H9 (cell line): Measurements from ENCODE around the gene SMTN. TPM values are rescaled to one million over a fixed set of nuclear protein-coding genes. Genes with fewer than 3 reads are reported as not detected.

Experiments
- DNase-seq: peaks from one replicate; pipeline ENCODE4 v3.0.0-alpha.2; 2017
- H2AFZ ChIP-seq: one replicate; pipeline ENCODE4 v1.6.1; 2013; ENCODE audit warnings: mild to moderate bottlenecking, low read length, control low read depth, moderate library complexity
- H2AK5ac ChIP-seq: 2 replicates; pipeline ENCODE4 v1.6.1; 2013; ENCODE audit warnings: low read length, control low read depth, mixed read lengths; ENCODE audit not compliant: insufficient read length
- H2BK120ac ChIP-seq: one replicate; pipeline ENCODE4 v1.6.1; 2013; ENCODE audit warnings: low read depth, mild to moderate bottlenecking, low read length, control low read depth, inconsistent platforms; ENCODE audit not compliant: poor library complexity, severe bottlenecking
- H2BK12ac ChIP-seq: 2 replicates; pipeline ENCODE4 v1.6.1; 2013; ENCODE audit warnings: low read length, control low read depth, mixed read lengths, low read depth; ENCODE audit not compliant: insufficient read length
- H2BK15ac ChIP-seq: 2 replicates; pipeline ENCODE4 v1.6.1; 2013; ENCODE audit warnings: low read depth, low read length, control low read depth
- H2BK20ac ChIP-seq: one replicate; pipeline ENCODE4 v1.6.1; 2013; ENCODE audit warnings: low read depth, mild to moderate bottlenecking, low read length, control low read depth, inconsistent platforms; ENCODE audit not compliant: poor library complexity, severe bottlenecking
- H2BK5ac ChIP-seq: 2 replicates; pipeline ENCODE4 v1.6.1; 2013; ENCODE audit warnings: low read length, control low read depth, mixed read lengths; ENCODE audit not compliant: insufficient read length
- H3K14ac ChIP-seq: 2 replicates; pipeline ENCODE4 v1.6.1; 2013; ENCODE audit warnings: low read length, control low read depth; ENCODE audit not compliant: insufficient read depth
- H3K18ac ChIP-seq: 2 replicates; pipeline ENCODE4 v1.6.1; 2013; ENCODE audit warnings: low read depth, mild to moderate bottlenecking, mixed read lengths, low read length, control low read depth; ENCODE audit not compliant: insufficient read length
- H3K23ac ChIP-seq: 2 replicates; pipeline ENCODE4 v1.6.1; 2013; ENCODE audit warnings: low read length, control low read depth, mixed read lengths, low read depth; ENCODE audit not compliant: insufficient read length
- H3K23me2 ChIP-seq: 2 replicates; pipeline ENCODE4 v1.6.1; 2013; ENCODE audit warnings: low read depth, mild to moderate bottlenecking, mixed read lengths, low read length, control low read depth; ENCODE audit not compliant: insufficient read length, poor library complexity, severe bottlenecking
- H3K27ac ChIP-seq: 2 replicates; pipeline ENCODE4 v1.5.1; 2013; ENCODE audit warnings: low read length, control low read depth, mixed read lengths, low read depth; ENCODE audit not compliant: insufficient read length
- H3K27me3 ChIP-seq: 2 replicates; pipeline ENCODE4 v1.6.1; 2013; ENCODE audit warnings: low read length, control low read depth, inconsistent platforms; ENCODE audit not compliant: insufficient read depth
- H3K4ac ChIP-seq: 2 replicates; pipeline ENCODE4 v1.6.1; 2013; ENCODE audit warnings: low read depth, mild to moderate bottlenecking, control low read depth, inconsistent platforms, low read length, moderate library complexity
- H3K4me1 ChIP-seq: 2 replicates; pipeline ENCODE4 v1.6.1; 2013; ENCODE audit warnings: low read length, control low read depth, inconsistent platforms; ENCODE audit not compliant: insufficient read depth
- H3K4me2 ChIP-seq: 2 replicates; pipeline ENCODE4 v1.6.1; 2013; ENCODE audit warnings: low read length, control low read depth, mixed read lengths; ENCODE audit not compliant: insufficient read length, insufficient read depth
- H3K56ac ChIP-seq: 2 replicates; pipeline ENCODE4 v1.6.1; 2013; ENCODE audit warnings: low read depth, mild to moderate bottlenecking, mixed read lengths, low read length, control low read depth; ENCODE audit not compliant: insufficient read length
- H3K79me1 ChIP-seq: 2 replicates; pipeline ENCODE4 v1.6.1; 2013; ENCODE audit warnings: low read depth, mild to moderate bottlenecking, moderate library complexity, low read length, control low read depth, inconsistent platforms; ENCODE audit not compliant: insufficient read depth, poor library complexity, severe bottlenecking
- H3K79me2 ChIP-seq: 2 replicates; pipeline ENCODE4 v1.6.1; 2013; ENCODE audit warnings: low read length, control low read depth, inconsistent platforms; ENCODE audit not compliant: insufficient read depth
- H3K9ac ChIP-seq: 2 replicates; pipeline ENCODE4 v1.6.1; 2013; ENCODE audit warnings: low read length, control low read depth, mixed read lengths; ENCODE audit not compliant: insufficient read length; ENCODE audit errors: extremely low read depth
- H3K9me3 ChIP-seq: one replicate; pipeline ENCODE4 v1.6.1; 2013; ENCODE audit warnings: low read depth, low read length, inconsistent platforms; ENCODE audit not compliant: control insufficient read depth
- H3T11ph ChIP-seq: one replicate; pipeline ENCODE4 v1.6.1; 2013; ENCODE audit warnings: mild to moderate bottlenecking, low read length, control low read depth, inconsistent platforms
- H4K20me1 ChIP-seq: one replicate; pipeline ENCODE4 v1.6.1; 2013; ENCODE audit not compliant: control insufficient read depth, insufficient read length, insufficient read depth
- H4K5ac ChIP-seq: 2 replicates; pipeline ENCODE4 v1.6.1; 2013; ENCODE audit warnings: low read depth, mild to moderate bottlenecking, mixed read lengths, low read length, control low read depth; ENCODE audit not compliant: insufficient read length
- H4K8ac ChIP-seq: replicated peaks from 2 replicates; pipeline ENCODE4 v1.6.1; 2013; ENCODE audit warnings: low read length, control low read depth, mixed read lengths, low read depth; ENCODE audit not compliant: insufficient read length
- H4K91ac ChIP-seq: 2 replicates; pipeline ENCODE4 v1.6.1; 2013; ENCODE audit warnings: low read depth, mild to moderate bottlenecking, moderate library complexity, mixed read lengths, low read length, control low read depth; ENCODE audit not compliant: insufficient read length
- H3K27ac Mint-ChIP-seq, 3 experiments: 2 replicates in 2 of 3; 3 replicates in 1 of 3; pipeline ENCODE4 v1.8.0; 2020 to 2021; ENCODE audit warnings: mixed read lengths in 3 of 3, mild to moderate bottlenecking in 1 of 3, moderate library complexity in 1 of 3
- H3K27me3 Mint-ChIP-seq: 2 replicates; pipeline ENCODE4 v1.8.0; 2021; ENCODE audit warnings: low read depth, mild to moderate bottlenecking, moderate library complexity, mixed read lengths
- H3K36me3 Mint-ChIP-seq, 3 experiments: 2 replicates in 2 of 3; 3 replicates in 1 of 3; pipeline ENCODE4 v1.8.0; 2020 to 2021; ENCODE audit warnings: low read depth in 3 of 3, mixed read lengths in 3 of 3; ENCODE audit not compliant: insufficient read depth in 1 of 3
- H3K4me1 Mint-ChIP-seq, 2 experiments: 2 replicates each; pipeline ENCODE4 v1.8.0; 2020; ENCODE audit warnings: mixed read lengths in 2 of 2
- H3K4me3 Mint-ChIP-seq, 2 experiments: 2 replicates in 1 of 2; 3 replicates in 1 of 2; pipeline ENCODE4 v1.8.0; 2020 to 2021; ENCODE audit warnings: mild to moderate bottlenecking in 2 of 2, mixed read lengths in 2 of 2, moderate library complexity in 1 of 2
- H3K9me3 Mint-ChIP-seq, 2 experiments: 2 replicates in 1 of 2; 3 replicates in 1 of 2; pipeline ENCODE4 v1.8.0; 2020; ENCODE audit warnings: mild to moderate bottlenecking in 2 of 2, mixed read lengths in 2 of 2, moderate library complexity in 1 of 2
- CTCF ChIP-seq: fragments of 200-600 bp; sonication (generic); conservative IDR thresholded peaks from 3 replicates; pipeline ENCODE4 v1.8.0; 2021; ENCODE audit warnings: antibody characterized with exemption, mild to moderate bottlenecking
- WGBS: extraction: QIAGEN DNeasy Blood & Tissue Kit; methylation state at CpG from one replicate; pipeline ENCODE4 v1.1.7; 2013; ENCODE audit warnings: missing lambda C conversion rate, low lambda C conversion rate, mixed read lengths; ENCODE audit not compliant: insufficient read length; ENCODE audit errors: extremely low coverage; 5-methylcytosine and 5-hydroxymethylcytosine counted together
- total RNA-seq: library from RNA; stranded (reverse); gene quantifications from 2 replicates; pipeline ENCODE4 v1.2.1, GENCODE V29; 2021

SMTN gene
- total RNA-seq, 1 experiment from 2014 or later: 23.4 TPM

- TF ChIP-seq CTCF: no peak
- Histone ChIP-seq H3K18ac (peak overlapping the region; percentile 51), H2BK12ac (no peak overlapping the region), H4K5ac (no peak overlapping the region), H3K27me3 (no peaks in the 10 kb centered on the region), H4K20me1 (peaks cover 3% of the 10 kb centered on the region), H3K79me2 (no peaks in the 10 kb centered on the region), H3K4me1 (no peaks in the 10 kb centered on the region), H4K91ac (no peak overlapping the region), H2BK120ac (no peak overlapping the region), H2AK5ac (no peak overlapping the region), H3K23me2 (no peaks in the 10 kb centered on the region), H2BK20ac (no peak overlapping the region), H3K14ac (0 out of 2 replicates have a peak overlapping the region, but pooled peaks have one; percentile 17), H2AFZ (no peak overlapping the region), H3K4me2 (no peak overlapping the region), H3K79me1 (no peaks in the 10 kb centered on the region), H4K8ac (no peak overlapping the region), H3K9me3 (no peaks in the 10 kb centered on the region), H2BK5ac (no peak overlapping the region), H3K27ac (no peak overlapping the region), H3K9ac (no peak overlapping the region), H3K4ac (no peak overlapping the region), H3K56ac (no peak overlapping the region), H3K23ac (no peak overlapping the region), H2BK15ac (no peak overlapping the region), H3T11ph (no peak overlapping the region)
- peaks cover 17 to 22% of the 10 kb centered on the region in 2 experiments for H3K4me1 Mint-ChIP-seq
- no CpG with 5 or more reads among the region's 11 CpGs for WGBS
- peaks cover 5% of the 10 kb centered on the region for H3K27me3 Mint-ChIP-seq
- H3K9me3 Mint-ChIP-seq: peaks cover 0 to 4% of the 10 kb centered on the region in 2 experiments; a peak in 2 of 5 replicates
- no peak overlapping the region for H3K4me3 Mint-ChIP-seq
- DNase-seq: peak; percentile 37
- H3K36me3 Mint-ChIP-seq: peaks cover 2 to 6% (median 4%) of the 10 kb centered on the region in 3 experiments; a peak in 2 of 7 replicates
- H3K27ac Mint-ChIP-seq: peak overlapping the region in 1 of 3 experiments; percentile 70; a peak in 1 of 7 replicates
These were observed 34.4 kb upstream of the SMTN start for GRCh38 chr22:31046539-31047226.
